OCI-LY7 (cell line): Measurements from ENCODE around the gene RAB17.

Source experiments
- EZH2phosphoT487 ChIP-seq: fragments of 200-600 bp; sonication (generic); IDR thresholded peaks from 2 replicates; pipeline ENCODE4 v1.6.1; 2018; ENCODE audit warnings: low read depth, borderline replicate concordance, mild to moderate bottlenecking, mixed run types, antibody characterized with exemption, low read length, moderate library complexity, mixed read lengths
- TF ChIP-seq, protein P1 (sequence below): fragments of 200-600 bp; sonication (generic); conservative IDR thresholded peaks from 2 replicates; pipeline ENCODE4 v1.5.1; 2014; ENCODE audit warnings: mild to moderate bottlenecking, antibody characterized with exemption, low read length, moderate library complexity, mixed read lengths

DNA sequence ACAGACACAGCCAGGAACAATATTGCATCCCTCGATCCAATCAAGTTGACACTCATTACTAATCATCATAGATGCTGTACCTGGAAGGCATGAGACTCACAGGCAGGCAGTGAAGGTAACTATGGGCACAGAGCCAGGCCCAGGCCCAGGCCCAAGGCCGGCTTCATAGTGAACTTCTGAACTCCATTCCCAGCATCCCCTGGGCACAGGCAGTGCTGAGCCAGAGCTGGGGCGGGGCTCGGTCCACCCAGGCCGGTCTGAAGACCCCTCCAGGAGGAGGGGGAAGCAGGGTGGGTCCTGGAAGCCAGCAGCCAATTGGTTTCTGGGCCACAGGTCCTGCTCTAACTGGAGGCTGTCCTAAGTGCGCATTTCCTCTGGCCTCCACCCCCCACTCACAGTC is 65.9 kb downstream of the RAB17 start:
- TF ChIP-seq, protein P1, sequence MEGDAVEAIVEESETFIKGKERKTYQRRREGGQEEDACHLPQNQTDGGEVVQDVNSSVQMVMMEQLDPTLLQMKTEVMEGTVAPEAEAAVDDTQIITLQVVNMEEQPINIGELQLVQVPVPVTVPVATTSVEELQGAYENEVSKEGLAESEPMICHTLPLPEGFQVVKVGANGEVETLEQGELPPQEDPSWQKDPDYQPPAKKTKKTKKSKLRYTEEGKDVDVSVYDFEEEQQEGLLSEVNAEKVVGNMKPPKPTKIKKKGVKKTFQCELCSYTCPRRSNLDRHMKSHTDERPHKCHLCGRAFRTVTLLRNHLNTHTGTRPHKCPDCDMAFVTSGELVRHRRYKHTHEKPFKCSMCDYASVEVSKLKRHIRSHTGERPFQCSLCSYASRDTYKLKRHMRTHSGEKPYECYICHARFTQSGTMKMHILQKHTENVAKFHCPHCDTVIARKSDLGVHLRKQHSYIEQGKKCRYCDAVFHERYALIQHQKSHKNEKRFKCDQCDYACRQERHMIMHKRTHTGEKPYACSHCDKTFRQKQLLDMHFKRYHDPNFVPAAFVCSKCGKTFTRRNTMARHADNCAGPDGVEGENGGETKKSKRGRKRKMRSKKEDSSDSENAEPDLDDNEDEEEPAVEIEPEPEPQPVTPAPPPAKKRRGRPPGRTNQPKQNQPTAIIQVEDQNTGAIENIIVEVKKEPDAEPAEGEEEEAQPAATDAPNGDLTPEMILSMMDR, result no peak
- TF ChIP-seq EZH2phosphoT487, result no peak
